Stimulated activated CD4-positive, alpha-beta T cell treated with anti-CD3 and anti-CD28 coated beads, TNF-alpha, amount 100 ng/mL, for 1 hour (primary cell): ENCODE data around the gene FREM3.

Experiments
- DNase-seq, 3 donors: peaks; one replicate each; pipeline ENCODE4 v3.0.0-alpha.2; 2020; ENCODE audit warnings: low read depth in 3 of 3, low spot score in 1 of 3

The FREM3 gene

DNA sequence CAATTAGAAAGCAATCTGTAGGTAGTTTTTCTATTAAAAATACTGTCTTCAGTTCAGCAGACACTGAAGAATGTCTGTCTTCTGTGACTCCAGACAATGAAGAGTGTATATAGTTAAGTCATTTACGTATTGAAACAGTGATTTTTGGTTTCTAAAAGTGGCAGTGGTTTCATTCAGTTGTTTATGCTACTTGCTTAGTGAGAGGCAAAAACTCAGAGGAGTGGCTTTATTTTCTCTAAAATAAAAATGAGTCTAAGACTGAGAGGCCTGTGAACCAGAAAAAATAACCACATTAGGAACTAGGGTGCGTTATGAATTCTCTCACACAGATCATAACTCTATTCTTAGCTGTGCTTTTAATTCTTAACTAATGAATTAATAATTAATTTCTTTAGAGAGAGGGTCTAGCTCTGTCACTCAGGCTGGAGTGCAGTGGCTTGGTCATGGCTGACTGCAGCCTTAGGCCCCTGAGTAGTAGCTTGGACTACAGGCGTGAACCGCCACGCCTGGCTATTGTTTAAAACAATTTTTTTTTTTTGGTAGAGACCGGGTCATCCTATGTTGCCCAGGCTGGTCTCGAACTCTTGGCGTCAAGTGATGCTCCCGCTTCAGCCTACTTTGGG, 31.4 kb downstream of the FREM3 start:
- DNase-seq: no peak

DNA sequence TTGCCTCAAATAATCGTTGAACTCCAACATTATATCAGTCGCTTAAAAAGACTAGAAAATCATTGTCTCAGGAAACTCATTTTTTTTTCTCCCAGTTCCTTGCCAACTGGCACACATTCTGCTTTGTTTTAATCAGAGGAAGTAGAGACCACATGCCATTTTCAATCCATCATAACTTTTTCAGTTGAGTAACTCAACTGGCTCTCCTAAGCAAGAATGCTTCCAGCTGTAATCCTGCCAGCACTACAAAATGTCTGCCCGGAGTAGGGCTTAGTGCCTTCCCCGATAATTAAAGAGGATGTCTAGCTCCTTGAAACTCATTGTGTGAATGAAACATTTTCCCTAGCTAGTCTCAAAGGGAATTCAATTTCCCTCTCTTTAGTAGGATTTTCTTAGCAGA, 33.0 kb downstream of the FREM3 start:
- no peak for DNase-seq

DNA sequence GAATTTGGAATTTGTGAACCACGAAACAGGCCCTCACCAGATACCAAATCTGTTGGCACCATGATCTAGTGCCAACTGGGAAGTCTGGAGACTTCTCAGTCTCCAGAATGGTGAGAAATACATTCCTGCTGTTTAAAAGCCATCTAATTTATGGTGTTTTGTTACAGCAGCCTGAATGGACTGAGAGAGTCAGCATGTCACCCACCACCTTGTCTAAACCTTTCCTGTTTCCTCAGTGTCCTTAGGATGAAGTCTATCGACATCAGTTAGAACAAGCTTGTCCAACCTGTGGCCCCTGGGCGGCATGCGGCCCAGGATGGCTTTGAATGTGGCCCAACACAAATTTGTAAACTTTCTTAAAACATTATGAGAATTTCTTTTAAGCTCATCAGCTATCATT, 42.1 kb downstream of the FREM3 start:
- no peak for DNase-seq

DNA sequence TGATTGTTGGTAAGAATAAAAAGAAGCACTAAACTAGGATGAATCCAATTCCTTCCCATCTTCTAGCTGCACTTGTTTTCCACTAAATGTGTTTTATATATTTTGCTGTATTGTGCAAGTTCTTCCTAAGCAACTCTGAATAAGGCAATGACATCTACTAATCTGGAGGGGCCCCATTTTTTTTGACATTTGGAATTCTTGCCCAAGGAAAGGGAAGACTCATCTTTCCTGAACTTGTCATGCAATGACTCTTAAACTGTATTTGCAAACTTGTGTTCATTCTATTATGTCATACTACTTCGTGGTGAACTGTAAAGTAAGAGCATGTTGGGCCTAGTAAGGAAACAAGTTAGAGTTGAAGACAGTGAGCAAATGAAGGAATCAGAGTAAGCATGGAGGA, 45.9 kb downstream of the FREM3 start:
- no peak for DNase-seq

- DNase-seq: no peak
Observed at GRCh38 chr4:143653031-143653430, 47.4 kb downstream of the FREM3 start.

DNA sequence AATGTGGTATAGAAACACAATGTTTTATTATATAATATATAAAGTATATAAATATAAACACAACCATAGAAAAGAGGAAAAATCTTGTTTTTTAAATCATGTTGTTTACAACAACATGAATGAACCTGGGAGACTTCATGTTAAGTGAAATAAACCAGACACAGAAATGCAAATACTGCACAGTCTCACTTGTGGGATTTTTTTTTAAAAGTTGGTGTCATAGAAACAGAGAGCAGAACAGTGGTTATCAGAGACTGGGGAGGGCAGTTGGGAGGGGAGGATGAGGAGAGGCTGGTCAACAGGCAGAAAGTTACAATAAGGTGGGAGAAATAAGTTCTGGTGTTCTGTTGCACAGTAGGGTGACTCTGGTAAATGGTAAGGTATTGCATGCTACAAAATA, 57.1 kb downstream of the FREM3 start:
- no peak for DNase-seq

- DNase-seq: no peak
Observed at GRCh38 chr4:143642611-143643010, 57.9 kb downstream of the FREM3 start.

GRCh38 chr4:143641361-143641760, 59.1 kb downstream of the FREM3 start:
- DNase-seq: no peak

DNA sequence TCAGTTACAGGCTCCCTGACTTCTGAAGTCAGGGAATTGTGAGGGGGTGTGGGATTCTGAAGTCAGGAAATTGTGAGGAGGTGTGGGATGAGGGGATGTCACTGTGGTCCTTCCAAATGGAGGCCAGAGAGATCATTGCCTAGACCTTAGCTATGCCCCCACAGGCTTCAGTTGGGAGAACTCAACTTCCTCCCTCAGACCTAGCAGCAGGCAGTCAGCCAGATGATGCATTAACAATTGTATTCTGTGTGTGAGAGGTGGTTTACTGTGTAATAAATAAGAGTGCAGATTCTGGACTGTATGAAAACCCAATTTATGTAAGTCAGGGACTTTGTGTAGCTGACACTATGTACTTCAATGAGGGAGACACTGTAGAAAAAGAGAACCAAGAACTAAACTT, 65.7 kb downstream of the FREM3 start:
- no peak for DNase-seq

DNA sequence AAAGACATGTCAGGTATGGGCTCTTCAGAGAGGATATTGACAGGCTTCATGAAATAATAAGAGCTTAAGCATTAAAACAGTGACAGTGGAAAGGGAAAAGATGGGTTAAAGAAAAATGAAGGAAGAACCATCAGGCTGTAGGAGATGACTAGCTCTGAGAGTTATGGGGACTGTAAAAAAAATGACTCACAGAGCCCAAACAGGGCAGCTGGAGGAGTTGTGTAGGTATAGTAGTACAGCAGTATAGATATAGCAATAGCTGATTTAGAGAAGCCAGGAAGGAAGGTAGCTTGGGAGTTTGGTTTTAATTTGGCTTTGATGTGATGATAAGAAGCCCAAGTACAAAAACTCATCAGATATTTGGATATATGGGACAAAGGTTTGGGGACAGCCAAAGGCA, 66.6 kb downstream of the FREM3 start:
- DNase-seq: no peak

DNA sequence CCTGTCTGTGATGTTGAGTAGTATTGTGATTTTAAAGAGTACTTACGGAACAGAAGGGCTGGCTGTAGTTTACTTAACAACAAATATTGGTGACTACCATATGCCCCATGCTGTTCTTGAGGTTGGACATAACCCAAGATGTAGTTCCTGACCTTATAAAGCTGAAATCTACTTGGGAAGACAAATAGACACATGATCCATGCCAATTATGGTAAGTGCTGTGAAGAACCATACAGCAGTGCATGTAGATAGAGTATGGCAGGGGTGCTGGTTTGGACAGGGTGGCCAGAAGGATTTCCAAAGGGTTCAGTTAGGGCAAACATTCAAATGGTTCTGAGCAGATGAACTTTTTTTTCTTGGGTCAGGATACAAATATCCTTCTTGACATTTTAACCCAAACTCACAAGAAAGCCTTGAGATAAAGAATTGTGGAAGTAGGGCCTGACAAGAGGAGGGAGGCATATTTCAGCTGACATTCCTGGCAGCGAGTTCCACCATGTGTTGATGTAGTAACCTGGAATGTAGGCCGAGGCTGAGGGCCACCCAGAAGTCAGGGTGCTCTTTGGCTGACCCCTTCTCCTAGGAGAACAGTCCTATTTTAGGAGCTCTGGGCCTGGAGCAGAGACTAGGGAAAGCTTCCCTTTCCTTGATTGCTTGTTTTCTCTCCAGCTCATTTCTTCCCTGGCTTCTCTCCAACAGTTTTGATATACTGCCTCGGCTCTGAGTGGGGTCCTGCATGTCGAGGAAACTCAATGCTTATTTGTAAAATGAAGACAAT, 74.2 kb downstream of the FREM3 start:
- DNase-seq: no peak

- DNase-seq: no peak
Observed at GRCh38 chr4:143625632-143626031, 74.8 kb downstream of the FREM3 start.

DNA sequence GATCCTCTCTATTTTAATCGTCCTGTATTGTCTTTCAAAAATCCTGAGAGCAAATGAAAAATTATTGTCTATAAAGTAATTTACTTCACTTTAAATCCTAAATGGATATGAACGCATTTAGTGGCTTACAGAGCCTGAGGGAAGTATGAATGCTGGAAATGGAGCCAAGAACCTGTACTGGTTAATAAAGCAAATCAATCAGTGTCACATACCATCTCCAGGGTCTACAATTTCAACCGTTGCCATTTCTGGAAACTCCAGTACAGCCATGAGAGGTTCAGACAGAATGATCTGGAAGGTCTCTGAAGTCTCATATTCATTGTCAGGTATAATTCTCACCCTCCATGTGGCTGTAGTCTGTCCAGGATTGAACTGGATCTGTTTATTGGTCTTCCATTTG, 76.6 kb downstream of the FREM3 start:
- no peak for DNase-seq

- DNase-seq: no peak
Observed at GRCh38 chr4:143618811-143619210, 81.7 kb downstream of the FREM3 start.

DNA sequence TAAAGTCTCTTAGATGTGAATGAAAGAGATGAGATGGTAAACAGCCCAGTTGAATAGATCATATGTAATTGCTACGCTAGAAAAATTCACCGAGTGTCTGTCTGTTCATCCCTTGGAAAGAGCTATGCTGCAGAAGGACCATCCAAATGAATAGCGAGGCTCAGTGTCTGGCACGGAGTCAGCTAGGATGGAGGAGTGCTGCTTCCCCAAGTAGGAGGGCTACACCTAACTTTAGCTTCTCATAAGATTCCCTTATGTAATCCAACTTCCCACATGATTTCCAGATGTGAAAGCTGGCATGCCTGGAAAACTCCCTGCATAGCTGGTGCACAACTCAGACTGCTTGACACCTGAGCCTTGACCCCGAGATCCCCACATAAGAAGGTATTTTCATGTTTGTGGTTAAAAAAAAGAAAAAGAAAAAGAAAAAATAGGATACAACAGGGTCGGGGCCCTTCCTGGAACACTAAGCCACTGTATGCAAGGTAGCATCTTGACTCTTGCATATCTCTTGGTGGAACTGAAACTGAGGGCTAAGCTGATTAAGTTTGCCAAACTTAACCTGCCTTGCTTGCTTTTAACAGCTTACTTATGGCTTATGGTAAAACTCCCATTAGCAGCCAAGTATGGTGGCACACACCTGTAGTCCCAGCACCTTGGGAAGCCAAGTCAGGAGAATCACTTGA, 82.3 kb downstream of the FREM3 start:
- no peak for DNase-seq

GRCh38 chr4:143616771-143617170, 83.7 kb downstream of the FREM3 start:
- DNase-seq: no peak

DNA sequence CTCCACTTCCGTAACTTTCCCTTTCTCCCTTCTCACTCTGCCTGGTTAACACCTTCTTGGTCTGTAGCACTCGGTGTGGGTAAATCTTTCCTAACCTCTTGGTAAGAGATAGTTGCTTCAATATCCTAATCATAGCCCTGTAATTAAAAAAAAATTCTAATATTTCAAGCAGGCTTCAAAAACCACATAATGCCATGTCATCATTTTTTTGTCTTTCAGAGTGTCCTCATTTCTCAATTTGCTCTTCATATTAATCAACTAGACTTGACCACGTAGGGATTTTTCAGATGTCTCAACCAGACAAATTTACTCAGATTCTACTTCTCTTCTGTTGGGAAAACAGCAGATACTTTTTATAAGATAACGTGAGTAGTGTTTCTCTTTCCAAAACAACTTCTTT, 91.0 kb downstream of the FREM3 start:
- no peak for DNase-seq

DNA sequence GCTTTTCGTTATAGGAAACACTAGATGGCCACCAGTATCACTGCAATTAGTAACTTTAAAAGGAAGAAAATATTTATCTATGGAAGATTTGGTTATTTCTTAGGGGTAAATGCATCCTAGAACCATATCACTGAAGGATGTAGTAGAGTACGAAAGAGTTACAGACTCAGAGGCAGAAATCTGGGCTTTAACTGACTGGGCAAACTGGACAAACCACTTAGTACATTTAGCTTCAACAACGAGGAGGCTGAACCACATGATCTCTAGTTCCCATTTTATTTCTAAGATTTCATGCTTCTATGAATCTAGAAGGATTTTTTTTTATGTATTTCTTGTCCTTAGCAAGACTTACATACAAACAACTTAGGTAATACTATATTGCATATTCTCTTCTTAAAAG, 94.0 kb downstream of the FREM3 start:
- no peak for DNase-seq

GRCh38 chr4:143599827-143600226, 100.6 kb downstream of the FREM3 start:
- no peak for DNase-seq

- DNase-seq: no peak
Observed at GRCh38 chr4:143598816-143599215, 101.7 kb downstream of the FREM3 start.

DNA sequence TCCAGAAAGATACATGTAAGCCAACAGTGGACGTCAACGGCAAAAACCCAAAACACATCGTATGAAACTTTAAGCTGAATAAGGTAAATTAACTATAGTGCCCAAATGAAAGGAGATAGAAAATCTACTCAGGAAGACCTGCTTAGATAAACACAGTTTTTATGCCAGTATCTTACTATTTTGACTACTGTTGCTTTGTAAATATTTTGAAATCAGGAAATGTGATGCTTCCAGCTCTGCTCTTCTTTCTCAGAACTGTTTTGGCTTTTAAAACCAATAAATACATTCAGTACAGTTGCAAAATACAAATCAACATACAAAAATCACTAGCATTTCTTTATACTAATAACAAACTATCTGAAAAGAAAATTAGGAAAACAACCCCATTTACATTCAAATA, 103.2 kb downstream of the FREM3 start:
- DNase-seq: no peak

GRCh38 chr4:143587703-143588102, 112.8 kb downstream of the FREM3 start:
- no peak for DNase-seq
